Activated CD4-positive, alpha-beta T cell treated with anti-CD3 and anti-CD28 coated beads for 24 hours (primary cell): ENCODE measurements around the gene PRKACA.

Experiments used
- DNase-seq, 2 donors: peaks; one replicate each; pipeline ENCODE4 v3.0.0-alpha.2; 2020; ENCODE audit warnings: low read depth in 2 of 2

The PRKACA gene

GRCh38 chr19:14116918-14117578 lies 514 bp downstream of the PRKACA start:
- no peak for DNase-seq

DNA sequence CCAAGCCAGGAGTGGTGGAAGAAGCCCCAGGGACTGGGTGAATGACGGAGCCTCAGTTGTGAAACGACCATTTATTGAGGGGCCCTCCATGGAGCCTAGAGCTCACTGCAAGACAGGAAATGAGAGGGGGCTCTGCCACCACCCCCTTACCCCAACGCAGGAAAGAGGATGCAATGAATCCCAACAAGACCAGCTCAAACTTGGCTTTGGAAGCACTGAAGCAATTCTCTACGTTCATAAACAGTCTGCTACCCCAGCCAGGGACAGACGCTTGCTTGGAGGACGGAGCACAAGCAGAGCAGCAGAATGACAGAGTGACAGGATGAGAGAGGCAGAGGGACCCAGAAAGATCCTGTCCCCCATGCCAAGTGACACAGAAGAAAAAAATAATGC lies 1.0 kb downstream of the PRKACA start:
- DNase-seq, result no peak

DNA sequence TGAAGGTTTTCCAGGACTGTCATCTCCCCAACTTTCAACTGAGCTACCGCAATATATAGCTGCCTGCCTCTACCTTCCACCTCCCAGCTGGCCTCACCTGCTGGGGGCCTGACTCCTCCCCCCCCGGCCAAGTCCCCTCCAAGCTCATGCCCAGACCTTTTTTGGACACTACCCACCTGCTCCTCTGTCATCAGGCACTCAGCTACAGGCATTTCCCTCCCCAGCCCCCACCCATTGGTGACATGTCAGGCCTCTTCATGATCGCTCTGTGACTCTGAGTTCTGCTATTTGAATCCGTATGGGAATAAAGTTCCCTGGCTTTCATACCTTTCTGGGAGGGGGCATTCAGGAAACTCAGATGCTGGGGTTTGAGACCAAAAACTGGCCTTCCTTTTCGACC lies 1.8 kb downstream of the PRKACA start:
- no peak for DNase-seq

- DNase-seq, result peak; percentile 27 to 38
Measured at GRCh38 chr19:14114854-14115253, 2.7 kb downstream of the PRKACA start.

DNA sequence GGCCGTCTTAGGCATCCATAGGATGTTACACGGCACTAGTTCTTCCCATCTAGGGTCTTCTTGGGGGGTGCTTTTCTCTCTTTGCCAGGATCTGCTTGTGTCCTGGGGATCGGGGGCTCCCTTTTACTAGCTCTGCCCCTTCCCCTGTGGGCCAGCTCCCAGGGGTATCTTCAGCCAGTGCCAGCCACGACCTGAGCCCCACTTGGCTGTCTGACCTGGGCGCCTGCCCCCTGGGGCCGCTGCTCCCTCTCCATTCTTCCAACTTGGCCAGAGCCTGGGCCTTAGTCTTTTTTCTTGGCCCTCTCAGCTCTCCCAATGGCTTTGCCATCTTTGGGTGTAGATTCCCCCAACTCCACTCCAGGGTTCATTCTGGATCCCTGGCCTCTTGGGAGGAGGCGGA lies 3.1 kb downstream of the PRKACA start:
- no peak for DNase-seq

DNA sequence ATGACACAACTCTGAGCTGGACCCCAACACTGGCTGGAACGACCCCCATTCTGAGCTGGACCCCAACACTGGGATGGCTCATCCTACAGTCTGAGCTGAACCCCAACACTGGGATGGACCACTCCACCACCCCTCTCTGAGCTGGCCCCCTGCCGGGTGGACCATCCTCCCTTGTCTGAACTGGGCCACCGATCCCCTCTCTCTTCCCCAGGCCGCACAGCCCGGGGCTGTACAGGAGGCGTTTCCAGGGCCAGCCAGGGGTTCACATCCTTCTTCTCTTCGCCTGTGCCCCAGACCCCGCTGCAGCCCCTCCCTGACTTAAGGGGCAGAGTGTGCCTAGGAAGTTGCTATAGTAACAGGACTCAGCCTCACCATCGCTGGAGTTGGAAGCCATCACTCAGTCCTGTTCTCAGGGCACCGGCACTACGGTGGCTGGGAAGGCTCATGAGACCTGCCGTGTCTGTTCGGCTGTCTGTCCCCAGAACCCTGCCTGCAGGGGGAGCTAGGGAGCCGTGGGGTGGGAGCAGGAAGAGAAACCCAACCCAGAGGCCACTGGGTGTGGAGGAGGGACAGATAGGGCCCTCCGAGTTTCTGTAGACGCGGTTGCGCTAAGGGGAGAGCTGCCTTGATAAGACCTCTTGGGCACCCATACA lies 3.7 kb downstream of the PRKACA start:
- DNase-seq, result peak in 1 of 2 donors; percentile 44

DNA sequence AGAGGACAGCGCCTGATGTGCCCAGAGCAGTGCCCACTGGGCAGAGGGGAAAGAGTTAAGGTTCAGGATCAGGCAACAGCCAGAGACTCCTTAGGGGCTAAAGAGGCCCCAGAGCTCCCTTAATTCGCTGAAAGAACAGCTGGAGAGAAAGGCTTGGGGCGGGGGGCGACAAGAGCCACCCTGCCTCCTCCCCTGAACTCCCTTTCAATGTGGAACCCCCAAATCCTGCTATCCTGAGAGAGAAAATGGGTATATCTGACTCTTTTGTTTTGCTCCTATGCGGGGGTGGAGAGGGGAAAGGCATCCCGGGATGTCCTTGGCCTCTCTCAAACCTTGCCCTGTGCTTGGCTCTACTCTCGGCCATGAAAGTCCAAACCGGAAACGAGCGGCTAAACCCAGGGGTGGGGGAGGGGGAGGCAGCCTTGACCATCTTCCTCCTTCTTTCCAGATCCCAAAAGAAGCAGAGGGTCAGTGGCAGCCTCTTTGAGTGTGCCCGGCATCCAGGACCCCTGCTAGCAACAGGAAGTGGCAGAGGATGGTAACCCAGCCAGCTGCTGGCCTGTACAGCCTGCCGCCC lies 4.7 kb downstream of the PRKACA start:
- DNase-seq, result no peak

DNA sequence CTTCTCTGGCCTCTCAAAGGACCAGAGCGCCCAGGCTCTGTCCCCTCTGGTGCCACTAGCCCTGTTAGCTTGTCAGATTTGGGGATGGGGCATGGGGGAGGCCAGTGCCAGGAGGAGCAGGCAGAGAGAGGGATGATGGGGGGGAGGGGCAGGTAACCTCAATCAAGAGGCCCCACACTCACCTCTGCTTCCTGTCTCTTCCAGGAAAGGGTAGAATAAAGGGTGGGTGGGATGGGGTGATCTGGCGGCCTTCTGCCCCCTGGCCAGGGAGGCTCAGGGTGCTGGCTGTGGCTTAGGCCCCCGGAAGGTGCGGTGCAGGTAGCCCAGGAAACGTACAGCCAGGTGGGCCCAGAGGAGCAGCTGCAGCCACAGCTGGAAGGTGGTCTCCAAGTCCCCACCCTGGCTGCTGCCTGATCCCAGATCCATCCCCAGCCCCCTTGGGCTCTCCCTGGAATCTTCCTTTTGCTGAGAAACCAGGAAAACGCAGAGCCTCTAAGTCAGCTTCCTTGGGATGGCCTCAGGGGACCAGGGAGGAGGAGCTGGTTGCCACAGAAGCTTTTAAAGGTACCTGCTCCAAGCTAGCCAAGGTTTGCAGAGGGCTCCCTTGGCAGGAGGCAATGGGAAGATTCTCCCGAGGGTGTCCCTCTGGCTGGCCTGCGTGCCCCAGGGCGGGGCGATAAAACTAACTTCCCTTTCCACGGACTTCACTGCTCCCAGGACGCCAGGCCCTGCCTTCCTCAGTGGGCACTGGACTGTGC lies 5.3 kb downstream of the PRKACA start:
- DNase-seq, result no peak

DNA sequence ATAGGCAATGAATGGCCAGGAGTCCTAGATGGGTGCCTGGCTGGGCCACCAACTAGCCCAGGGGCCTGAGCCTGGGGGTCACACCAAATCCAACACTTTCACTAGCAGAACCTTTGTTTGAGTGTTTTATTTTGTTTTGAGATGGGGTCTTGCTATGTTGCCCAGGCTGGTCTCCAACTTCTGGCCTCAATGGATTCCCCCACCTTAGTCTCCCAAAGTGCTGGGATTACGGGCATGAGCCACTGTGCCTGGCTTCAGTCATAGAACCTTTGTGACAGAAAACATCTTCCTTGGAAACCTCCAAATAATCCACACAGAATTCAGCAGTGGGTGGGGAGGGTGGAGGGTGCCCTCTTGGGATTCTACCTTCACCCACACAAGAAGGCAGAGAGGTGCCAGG lies 6.1 kb downstream of the PRKACA start:
- no peak for DNase-seq

GRCh38 chr19:14110650-14111049 lies 6.9 kb downstream of the PRKACA start:
- DNase-seq, result no peak

DNA sequence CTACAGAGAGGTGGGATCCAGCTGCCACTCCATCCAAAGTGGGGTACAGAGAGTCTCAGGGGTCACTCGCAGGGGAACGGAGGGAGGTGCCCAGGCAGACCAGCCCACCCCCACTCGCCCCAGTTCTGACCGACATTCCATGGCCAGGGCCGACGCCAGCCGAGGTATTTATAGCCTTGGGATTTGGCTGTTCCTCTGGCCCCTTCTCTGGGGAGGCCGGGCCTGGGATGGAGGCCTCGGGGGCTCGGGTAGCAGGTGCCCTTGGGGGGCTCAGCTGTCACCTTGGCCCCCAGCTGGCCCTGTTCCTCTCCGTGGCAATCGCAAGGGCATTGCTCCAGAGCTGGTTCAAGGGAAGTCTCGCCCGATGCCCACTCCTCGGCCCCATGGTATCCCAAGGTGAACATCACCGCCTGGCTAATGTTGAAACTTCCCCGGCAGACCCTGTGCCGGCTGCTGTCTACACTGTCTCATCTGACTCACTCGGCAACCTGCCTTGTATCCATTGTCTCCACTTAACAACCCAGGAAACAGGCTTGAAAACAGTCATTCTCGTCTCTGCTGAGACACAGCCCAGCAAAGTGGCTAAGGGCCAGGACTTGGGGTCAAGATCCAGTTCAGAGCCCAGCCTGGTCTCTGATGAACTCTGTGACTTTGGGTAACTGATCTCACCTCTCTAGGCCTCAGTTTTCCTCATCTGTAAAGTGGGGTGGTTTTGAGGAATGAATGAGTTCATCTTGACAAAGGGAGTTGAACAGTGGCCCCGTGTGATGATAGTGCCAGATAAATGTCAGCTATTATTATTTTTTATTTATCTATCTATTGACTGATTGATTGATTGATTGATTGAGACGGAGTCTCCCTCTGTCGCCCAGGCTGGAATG lies 9.7 kb downstream of the PRKACA start:
- no peak for DNase-seq

- DNase-seq, result no peak
Measured at GRCh38 chr19:14106840-14107239, 10.7 kb downstream of the PRKACA start.

DNA sequence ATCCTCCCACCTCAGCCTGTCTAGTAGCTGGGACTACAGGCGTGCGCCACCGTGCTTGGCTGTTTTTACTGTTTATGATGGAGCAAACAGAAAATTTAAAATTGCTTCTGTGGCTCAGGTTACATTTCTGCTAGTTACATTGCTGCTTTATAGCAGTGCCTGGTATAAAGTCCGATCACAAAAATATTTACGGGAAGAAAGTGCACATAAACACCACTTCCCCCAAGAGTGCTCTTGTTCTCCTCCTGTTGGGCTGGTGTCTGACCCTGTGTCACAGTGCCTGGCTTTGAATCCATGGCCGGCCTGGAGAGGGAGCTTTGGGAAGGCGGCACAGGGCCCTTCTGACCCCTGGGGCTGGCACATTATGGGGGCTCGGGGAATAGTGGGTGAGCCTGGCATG lies 11.9 kb downstream of the PRKACA start:
- no peak for DNase-seq

DNA sequence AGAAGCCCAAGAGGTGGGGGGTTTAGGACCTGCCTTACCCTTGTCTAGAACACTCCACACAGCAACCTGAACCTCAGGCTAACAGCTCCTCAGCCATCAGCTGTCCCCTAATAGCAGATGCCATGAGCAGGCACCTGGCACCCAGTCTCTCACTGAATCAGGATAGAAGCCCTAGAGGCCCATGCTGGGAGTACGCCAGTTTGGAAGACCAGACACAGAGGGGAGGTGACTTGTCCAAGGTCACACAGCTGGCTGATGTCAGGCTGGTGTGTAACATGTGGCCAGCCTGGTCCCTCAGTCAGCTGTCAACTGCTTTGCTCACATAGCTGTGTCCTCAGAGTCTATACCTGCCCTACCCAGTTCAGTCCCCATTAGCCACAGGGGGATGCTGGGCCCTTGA lies 14.3 kb downstream of the PRKACA start:
- no peak for DNase-seq

DNA sequence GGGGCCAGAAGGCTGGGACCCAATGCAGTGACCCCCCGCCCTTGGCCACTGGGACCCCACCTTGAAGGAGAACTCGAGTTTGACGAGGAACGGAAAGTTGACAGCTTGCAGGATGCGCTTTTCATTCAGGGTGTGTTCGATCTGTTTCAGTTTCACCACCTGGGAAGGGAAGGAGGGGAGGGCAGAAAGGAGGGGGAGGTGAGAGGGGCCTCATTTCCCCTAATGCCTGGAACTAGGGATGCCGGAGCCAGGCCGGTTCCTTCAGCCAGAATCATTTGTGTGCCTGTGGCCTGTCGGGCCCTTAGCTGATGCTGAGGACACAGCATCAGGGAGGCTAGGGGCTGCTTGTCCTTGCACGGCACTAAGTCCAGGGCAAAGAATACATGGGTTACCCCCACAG lies 14.8 kb downstream of the PRKACA start:
- no peak for DNase-seq

- DNase-seq, result no peak
Measured at GRCh38 chr19:14102102-14102696, 15.4 kb downstream of the PRKACA start.

DNA sequence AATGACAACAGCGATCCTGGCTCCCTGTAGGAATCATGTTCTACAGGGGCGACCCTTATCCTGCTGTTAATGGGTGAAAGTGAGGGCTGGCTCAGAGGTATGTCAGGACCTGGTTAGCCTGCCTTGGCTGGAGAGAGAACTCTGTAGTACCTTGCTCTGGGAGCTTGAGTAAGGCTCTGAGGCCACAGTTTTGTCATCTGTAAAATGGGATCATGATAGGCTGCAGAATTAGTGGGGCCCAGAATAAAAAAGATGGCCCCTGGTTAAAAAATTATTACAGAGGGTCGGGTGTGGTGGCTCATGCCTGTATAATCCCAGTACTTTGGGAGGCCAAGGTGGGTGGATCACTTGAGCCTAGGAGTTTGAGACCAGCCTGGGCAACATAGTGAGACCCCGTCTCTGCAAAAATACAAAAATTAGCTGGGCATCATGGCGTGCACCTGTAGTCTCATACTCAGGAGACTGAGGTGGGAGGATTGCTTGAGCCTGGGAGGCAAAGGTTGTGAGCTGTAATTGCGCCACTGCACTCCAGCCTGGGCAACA lies 16.5 kb downstream of the PRKACA start:
- no peak for DNase-seq

GRCh38 chr19:14097532-14098151 lies 19.9 kb downstream of the PRKACA start:
- no peak for DNase-seq

DNA sequence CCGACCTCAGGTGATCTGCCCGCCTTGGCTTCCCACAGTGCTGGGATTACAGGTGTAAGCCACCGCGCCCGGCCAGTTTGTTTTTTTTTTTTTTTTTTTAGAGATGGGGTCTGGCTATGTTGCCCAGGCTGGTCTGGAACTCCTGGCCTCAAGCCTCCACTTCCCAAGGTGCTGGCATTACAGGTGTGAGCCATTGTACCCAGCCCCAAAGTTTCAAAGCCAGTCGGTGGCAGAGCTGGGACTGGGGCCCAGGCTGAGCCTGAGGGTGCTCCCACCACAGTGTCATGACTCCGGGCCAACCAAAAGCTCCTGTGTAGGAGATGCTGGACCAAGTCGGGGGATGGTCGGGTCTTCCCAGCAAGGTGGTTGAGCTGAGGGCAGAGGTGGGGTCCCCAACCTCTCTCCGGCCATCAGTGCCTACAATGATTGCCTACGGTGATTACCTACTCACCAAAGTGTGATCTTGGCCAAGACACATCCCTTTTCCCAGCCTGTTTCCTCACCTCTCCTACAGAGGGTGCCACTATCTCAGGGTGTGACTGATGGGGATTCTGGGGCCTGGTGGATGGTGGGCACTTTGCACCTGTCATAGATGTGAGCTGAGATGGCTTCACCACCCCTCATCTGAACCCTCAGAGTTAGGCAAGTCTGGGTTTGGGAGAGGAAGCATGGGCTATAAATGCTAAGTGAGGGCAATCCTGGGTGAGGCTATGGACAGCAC lies 21.1 kb downstream of the PRKACA start:
- DNase-seq, result no peak

DNA sequence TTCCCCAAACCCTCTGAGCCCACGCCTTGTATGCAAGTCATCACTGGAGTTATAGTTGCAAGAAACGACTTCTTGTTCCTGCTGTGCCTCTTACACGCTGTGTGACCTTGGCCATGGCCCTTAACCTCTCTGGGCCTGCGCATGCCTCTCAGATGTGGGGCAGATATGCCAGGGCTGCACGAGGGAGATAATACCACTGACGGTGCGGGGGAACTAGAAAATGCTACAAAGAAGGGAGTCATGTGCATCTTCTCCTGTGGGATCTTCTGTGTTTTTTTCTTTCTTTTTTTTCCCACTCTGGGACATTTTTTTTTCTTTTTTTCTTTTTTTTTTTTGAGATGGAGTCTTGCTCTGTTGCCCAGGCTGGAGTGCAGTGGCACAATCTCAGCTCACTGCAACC lies 22.7 kb downstream of the PRKACA start:
- no peak for DNase-seq
